Activated CD8-positive, alpha-beta memory T cell treated with anti-CD3 and anti-CD28 coated beads, Interleukin-2, amount 50 U/mL, for 24 hours (primary cell): Measurements from ENCODE around the gene GART.
A peak's percentile ranks its signal among the peaks of the same experiment; 100 is the strongest.
"Not testable (repeated sequence)": the region's sequence is repeated elsewhere in the genome, so short reads cannot be mapped to it uniquely, and the experiment has no call there.

Source experiments
- DNase-seq: peaks from one replicate; pipeline ENCODE4 v3.0.0-alpha.2; 2020; ENCODE audit errors: extremely low read depth

The GART gene

DNA sequence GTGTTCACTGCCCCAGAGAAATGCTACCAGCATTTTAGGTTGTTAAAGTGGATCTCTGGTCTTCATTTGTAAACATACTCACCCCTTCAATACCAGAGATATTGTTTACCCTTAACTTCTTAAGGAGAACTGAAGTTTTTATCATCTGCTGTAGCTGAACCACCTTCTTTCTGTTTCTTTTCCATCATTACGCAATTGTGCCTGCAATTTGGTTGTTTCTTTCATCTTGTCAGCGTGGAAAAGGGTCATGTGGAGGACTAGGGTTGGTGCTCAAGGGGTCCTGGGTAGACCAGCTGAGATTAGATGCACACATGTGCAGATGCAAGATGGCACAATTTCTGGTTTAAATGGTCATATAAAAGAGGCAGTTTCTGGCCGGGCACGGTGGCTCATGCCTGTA lies 23.0 kb downstream of the GART start:
- no peak for DNase-seq

DNA sequence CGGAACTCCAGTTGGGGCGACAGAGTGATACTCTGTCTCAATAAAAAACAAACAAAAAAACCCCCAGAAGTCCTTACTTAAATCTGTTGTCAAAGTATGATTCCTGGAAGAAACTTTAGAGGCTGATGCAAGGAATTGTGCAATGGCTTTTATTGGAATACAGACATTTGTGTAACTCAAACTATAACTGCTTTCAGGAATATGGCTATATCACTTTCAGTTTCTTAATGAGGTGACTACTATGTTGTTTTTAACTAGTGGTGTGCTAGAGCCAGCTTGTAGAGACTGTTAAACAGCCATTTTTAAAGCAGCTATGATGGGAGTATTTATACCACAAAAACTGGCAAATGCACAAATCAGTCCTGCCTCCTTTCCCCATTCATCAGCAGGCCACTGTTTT lies 27.7 kb downstream of the GART start:
- DNase-seq, result no peak

DNA sequence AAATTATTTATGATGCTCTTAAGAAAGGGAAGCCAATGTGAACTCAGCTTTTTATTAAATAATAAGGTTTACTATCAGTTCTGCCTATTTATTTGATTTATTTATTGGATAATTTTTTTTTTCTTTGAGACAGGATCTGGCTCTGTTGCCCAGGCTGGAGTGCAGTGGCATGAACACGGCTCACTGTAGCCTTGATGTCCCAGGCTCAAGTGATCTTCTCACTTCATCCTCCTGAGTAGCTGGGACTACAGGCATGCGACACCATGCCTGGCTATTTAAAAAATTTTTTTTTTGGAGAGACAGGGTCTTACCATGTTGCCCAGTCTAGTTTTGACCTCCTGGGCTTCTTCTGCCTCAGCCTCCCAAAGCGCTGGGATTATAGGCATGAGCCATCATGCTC lies 29.4 kb downstream of the GART start:
- no peak for DNase-seq

- no peak for DNase-seq
Observed at GRCh38 chr21:33511639-33512038, 30.3 kb downstream of the GART start.

DNA sequence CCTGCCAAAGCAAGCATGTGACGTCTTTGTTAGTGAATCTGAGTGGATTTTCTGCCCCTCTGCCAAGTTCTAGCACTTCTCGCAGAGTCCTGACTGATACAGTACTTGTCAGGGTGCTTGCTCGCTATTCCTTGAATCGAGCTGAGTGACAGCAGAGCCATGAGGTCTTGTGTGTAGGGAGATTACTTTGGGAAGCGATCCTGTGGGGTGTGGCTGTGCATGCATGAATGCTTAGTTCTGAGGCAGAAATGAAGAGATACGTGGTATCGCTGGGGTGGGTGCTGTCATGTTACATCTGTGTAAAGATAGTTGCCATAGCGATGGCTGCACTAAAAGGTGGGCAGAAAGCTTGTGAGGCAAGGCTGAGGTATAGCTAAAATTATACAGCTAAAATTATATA lies 31.1 kb downstream of the GART start:
- DNase-seq, result no peak

- not testable (repeated sequence) for DNase-seq
Observed at GRCh38 chr21:33507003-33507402, 34.9 kb downstream of the GART start.

GRCh38 chr21:33505833-33506232 lies 36.1 kb downstream of the GART start:
- DNase-seq, result no peak

- no peak for DNase-seq
Observed at GRCh38 chr21:33496345-33496744, 45.6 kb downstream of the GART start.

DNA sequence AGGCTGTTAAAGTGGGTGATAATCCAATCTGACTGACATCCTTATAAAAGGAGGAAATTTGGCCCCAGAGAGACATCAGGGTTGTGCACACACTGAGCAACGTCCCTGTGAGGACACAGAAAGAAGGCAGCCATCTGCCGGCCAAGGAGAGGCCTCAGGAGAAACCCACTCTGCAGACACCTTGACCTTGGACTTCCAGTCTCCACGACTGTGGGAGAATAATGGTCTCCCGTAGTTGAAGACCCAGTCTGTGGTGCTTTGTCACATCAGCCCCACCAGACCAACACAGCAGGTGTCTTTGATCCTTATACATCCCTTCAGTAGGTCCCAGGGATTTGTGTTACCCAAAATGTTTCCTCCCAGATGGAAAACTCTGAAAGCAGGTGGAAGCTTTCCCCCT lies 46.2 kb downstream of the GART start:
- DNase-seq, result no peak

GRCh38 chr21:33493756-33494155 lies 48.2 kb downstream of the GART start:
- no peak for DNase-seq

DNA sequence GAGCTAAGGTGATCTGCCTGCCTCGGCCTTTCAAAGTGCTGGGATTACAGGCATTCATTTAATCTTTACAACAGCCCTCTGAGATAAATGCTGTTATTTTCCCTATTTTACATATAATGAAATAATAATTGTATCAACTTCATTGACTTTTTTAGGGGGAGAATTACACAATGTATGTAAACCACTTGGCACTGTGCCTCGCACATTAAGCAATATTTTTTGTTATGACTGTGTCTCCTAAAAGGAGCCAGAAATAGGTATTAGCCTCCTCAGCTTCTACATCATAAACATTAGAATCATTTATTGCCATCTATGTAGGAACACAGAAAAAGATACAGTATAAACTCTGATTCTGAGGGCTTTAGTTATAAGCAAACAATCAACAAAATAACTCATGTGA lies 49.3 kb downstream of the GART start:
- no peak for DNase-seq

DNA sequence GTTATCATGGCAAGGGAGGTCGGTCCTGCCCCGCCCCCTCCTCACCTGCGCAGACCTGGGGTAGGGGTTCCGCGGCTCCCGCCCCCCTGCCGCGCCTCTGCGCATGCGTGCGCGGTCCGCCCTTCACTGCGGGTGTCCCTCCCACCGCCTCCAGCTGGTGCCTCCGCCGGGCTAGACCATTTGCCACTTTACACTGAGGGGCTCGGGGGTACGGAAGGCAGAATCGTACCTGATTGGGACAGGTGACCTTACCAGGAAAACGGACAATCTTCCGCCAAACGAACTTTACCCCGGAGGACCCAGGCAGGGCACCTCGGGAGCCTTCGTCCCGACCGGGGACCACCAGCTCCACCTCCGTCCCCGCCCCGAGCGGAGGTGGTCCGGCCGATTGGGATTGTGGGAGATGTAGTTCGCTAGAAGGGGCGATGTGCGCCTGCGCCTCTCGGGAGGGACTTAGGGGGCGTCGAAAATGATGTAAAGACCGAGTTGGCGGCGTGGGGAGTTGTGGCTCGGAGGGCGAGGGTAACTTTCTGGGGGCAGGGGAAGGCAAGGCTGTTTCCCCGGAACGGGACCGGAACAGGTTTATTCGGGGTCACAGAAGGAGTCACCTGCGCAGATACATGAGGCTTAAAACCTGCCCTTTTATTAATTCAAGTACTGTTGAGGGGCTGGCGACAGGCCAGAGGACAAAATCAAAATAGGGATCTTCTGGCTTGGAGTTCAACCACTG lies 50.4 kb downstream of the GART start, which contains the start of gene DNAJC28:
DNAJC28 (minus strand) TSS at position 344 of the 730 bp plus-strand sequence. CDS start 2,323 bp downstream, outside the sequence.
- DNase-seq, result peak; percentile 90

DNA sequence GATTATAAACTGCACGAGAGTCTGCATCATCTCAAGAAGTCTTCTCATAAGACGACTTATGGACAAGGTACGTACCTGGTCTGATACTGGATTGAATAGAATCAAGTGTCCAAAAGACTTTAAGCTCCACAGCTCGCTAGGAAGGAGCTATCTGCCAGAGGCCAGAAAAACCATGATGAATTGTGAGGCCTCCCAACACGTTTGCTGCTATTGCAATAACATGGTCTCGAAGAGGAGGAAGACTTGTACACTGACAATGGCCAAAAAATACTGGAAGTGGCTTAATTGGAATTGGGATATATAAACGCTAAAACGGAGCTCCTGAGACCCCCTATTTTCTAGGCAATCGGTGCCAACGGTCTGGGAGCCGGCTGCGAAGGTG lies 50.9 kb downstream of the GART start:
- no peak for DNase-seq

GRCh38 chr21:33488936-33489335 lies 53.0 kb downstream of the GART start:
- no peak for DNase-seq

DNA sequence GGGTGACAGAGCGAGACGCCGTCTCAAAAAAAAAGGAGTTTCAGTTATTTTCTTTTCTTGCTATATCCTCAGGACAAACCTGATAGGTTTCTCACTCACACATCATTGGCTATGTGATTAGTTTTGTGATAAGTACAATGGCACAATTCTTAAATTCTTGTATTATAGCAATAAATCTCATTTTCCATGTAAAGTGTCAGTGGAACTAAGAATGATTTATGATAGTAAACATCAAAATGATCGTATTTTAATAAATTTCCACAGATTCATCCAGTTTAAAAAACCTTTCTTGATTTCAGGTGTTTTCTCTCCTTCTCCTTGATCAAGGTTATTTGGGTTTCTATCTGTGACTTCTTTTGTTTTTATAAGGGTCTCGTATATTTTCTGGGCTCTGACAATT lies 53.9 kb downstream of the GART start:
- no peak for DNase-seq

GRCh38 chr21:33481314-33481943 lies 60.5 kb downstream of the GART start:
- DNase-seq, result no peak

DNA sequence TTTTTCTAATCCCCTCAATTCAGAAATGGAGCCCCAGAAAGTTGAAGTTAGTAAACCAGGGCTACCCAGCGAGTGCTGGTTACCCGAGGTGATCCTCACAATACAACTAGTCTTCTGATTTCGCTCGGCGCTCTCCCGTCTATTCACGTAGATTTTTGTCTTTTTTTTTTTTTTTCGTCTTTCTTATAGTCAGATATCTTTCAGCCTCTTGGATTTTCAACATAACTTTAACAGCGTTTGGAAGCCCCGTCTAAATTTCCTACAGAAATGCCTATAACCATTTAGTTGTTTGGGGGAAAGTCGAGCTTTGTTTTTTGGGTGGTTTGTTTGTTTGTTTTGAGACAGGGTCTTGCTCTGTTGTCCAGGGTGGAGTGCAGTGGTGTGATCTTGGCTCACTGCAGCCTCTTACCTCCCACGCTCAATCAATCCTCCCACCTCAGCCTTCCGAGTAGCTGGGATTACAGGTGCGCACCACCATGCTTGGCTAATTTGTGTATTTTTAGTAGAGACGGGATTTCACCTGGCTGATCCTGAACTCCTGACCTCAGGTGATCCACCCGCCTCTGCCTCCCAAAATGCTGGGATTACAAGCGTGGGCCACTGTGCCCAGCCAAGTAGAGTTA lies 61.3 kb downstream of the GART start:
- no peak for DNase-seq

- peak; percentile 89 for DNase-seq
Observed at GRCh38 chr21:33479679-33480480, 62.0 kb downstream of the GART start, which contains the start of gene TMEM50B. Gene TMEM50B (minus strand): TSS chr21:33479974. CDS start chr21:33468885, 11,089 bp downstream.

GRCh38 chr21:33478935-33479678 lies 62.8 kb downstream of the GART start:
- DNase-seq, result no peak

DNA sequence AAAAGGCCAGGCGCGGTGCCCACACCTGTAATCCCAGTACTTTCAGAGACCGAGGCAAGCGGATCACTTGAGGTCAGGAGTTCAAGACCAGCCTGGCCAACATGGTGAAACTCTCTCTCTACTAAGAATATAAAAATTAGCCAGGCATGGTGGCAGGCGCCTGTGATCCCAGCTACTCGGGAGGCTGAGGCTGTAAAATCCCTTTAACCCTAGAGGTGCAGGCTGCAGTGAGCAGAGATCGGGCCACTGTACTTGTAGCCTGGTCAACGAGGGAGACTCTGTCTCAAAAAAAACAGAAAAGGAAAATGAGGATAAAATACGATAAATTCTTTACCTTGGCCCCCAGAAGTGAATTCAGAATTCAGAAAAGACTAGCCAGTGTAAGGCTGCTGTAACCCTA lies 63.7 kb downstream of the GART start:
- DNase-seq, result no peak

GRCh38 chr21:33477066-33477465 lies 64.9 kb downstream of the GART start:
- DNase-seq, result no peak
